Cardiac muscle cell (in vitro differentiated cells and primary cell): ENCODE data around the gene LRP8. TPM values are rescaled to one million over a fixed set of nuclear protein-coding genes. Genes with fewer than 3 reads are reported as not detected.

Experiments used
- DNase-seq, 2 donors: peaks; one replicate each; pipeline versions ENCODE4 v3.0.0 to v3.0.0-alpha.2; 2010 to 2017; ENCODE audit warnings: low read depth in 1 of 2, low spot score in 1 of 2
- H3K27ac ChIP-seq: fragments of 200-600 bp; sonication (generic); 2 replicates; pipeline ENCODE4 v1.5.1; 2016
- H3K27me3 ChIP-seq: fragments of 200-600 bp; sonication (generic); 2 replicates; pipeline ENCODE4 v1.6.0; 2016; ENCODE audit warnings: control low read depth
- H3K36me3 ChIP-seq: fragments of 200-600 bp; sonication (generic); 2 replicates; pipeline ENCODE4 v1.5.1; 2016; ENCODE audit warnings: control low read depth
- H3K4me1 ChIP-seq: fragments of 200-600 bp; sonication (generic); 2 replicates; pipeline ENCODE4 v1.8.1; 2017; ENCODE audit warnings: low read depth, mild to moderate bottlenecking, mixed run types
- H3K4me3 ChIP-seq: fragments of 200-600 bp; sonication (generic); 2 replicates; pipeline ENCODE4 v1.5.1; 2016; ENCODE audit warnings: mild to moderate bottlenecking
- H3K9me3 ChIP-seq: fragments of 200-600 bp; sonication (generic); 2 replicates; pipeline ENCODE4 v1.5.1; 2017; ENCODE audit warnings: low read depth, mild to moderate bottlenecking, control low read depth
- polyA plus RNA-seq: library from polyadenylated mRNA; unstranded; fragments of >200 nt; fragmentation: Nextera tagmentation; extraction: Ambion mirVana; gene quantifications from 2 replicates; pipeline ENCODE4 v1.2.1, GENCODE V29; 2016
- total RNA-seq: library from RNA; depleted of rRNA; stranded (reverse); fragments of >200 nt; gene quantifications from 2 replicates; pipeline ENCODE4 v1.2.3, GENCODE V29; 2016
- TF ChIP-seq, protein P1 (sequence below): IDR thresholded peaks from 2 replicates; pipeline ENCODE4 v1.5.1; 2012; ENCODE audit warnings: low read depth, mild to moderate bottlenecking, low read length

The LRP8 gene
- total and polyA plus RNA-seq, 2 experiments from 2014 or later: 5.4 to 9.7 TPM

DNA sequence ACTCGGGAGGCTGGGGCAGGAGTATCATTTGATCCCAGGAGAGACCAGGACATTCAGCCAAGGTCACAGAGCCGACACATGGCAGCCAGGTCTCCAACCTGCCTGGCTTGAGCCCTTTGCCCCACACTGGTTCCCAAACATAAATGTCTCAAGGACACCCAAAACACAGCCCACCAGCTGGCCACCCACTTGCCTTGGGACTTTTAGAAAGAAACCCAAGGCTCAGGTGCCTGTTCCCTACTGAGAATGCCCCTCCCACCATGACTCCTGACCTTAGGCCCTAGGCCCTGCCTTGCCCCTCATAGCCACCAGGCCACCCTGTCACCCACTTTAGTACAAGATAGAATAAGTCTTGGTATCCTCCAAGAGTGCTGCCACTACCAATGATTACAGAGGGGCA lies 41.9 kb upstream of the LRP8 start:
- H3K4me1 ChIP-seq: peaks cover 17% of the 10 kb centered on the region
- no peak for DNase-seq
- no peak overlapping the region for H3K27ac ChIP-seq
- TF ChIP-seq, protein P1, sequence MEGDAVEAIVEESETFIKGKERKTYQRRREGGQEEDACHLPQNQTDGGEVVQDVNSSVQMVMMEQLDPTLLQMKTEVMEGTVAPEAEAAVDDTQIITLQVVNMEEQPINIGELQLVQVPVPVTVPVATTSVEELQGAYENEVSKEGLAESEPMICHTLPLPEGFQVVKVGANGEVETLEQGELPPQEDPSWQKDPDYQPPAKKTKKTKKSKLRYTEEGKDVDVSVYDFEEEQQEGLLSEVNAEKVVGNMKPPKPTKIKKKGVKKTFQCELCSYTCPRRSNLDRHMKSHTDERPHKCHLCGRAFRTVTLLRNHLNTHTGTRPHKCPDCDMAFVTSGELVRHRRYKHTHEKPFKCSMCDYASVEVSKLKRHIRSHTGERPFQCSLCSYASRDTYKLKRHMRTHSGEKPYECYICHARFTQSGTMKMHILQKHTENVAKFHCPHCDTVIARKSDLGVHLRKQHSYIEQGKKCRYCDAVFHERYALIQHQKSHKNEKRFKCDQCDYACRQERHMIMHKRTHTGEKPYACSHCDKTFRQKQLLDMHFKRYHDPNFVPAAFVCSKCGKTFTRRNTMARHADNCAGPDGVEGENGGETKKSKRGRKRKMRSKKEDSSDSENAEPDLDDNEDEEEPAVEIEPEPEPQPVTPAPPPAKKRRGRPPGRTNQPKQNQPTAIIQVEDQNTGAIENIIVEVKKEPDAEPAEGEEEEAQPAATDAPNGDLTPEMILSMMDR: no peak
- H3K36me3 ChIP-seq: no peaks in the 10 kb centered on the region
- peaks cover 54% of the 10 kb centered on the region for H3K27me3 ChIP-seq
- no peak overlapping the region for H3K4me3 ChIP-seq
- H3K9me3 ChIP-seq: no peaks in the 10 kb centered on the region

DNA sequence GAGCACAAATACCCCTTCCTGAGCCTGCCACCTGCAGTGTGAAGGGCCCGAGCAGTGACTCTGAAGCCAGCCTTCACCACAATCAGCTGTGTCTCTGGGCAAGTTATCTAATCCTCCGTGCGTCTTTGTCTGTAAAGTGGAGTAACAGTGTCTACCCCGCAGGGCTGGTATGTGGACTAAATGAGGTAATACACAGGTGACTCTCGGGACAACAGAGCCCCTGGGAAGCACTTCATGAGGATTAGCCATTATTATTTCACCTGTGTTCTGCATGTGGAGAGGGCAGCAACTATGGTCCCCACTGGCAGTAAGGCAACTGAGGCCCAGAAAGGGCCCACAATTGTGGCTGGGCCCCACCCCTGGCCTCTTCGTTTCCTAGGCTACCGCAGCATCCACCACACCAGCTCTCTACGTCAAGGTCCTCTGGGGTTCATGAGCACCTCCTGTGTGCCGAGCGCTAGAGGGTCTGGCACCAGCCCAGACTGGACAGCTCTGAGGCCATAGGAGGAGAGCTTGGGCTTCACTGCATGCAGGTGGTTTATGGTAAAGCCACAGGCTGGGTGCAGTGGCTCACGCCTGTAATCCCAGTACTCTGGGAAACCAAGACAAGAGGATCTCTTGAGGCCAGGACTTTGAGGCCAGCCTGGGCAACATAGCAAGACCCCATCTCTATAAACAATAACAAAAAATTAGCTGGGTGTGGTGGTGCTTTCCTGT lies 41.3 kb upstream of the LRP8 start:
- TF ChIP-seq, protein P1: no peak
- H3K27me3 ChIP-seq: peaks cover 56% of the 10 kb centered on the region
- no peak overlapping the region for H3K27ac ChIP-seq
- H3K4me3 ChIP-seq: no peak overlapping the region
- H3K9me3 ChIP-seq: no peaks in the 10 kb centered on the region
- H3K4me1 ChIP-seq: peaks cover 17% of the 10 kb centered on the region
- H3K36me3 ChIP-seq: no peaks in the 10 kb centered on the region
- DNase-seq: no peak

DNA sequence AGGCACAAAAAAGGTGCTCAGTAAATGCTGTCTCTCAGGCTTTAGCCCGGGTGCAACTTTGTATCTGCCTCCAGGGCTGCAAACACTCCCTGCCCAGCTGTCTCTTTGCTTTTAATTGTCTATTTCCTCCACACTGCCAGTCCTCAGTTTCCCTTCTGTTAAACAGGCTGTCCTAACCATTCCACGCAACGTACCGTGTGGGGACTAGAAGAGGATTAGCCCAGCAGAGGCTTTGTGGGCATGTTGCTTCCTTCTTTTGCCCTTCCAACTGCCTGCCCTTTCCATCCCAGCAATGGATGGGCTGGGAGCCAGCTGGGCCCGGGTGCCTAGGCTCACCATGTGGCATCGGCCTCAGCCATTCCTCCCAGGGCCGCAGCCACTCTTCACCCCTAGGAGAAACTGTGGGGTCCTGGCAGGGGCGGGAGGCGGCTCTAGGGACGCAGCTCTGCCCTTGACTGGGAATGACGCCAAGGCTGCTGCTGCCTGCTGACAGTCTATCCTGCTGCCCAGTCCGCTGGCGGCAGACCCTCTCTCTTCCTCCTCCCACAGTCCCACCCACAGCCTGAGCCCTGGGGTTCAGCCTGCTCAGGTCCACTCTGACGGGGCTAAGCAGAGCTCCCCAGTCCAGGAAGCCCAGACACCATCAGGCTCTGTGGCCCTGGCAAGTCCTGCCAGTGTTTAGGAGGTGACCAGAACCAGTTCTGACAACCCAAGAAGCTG lies 40.6 kb upstream of the LRP8 start:
- H3K27ac ChIP-seq: no peak overlapping the region
- no peaks in the 10 kb centered on the region for H3K36me3 ChIP-seq
- no peaks in the 10 kb centered on the region for H3K9me3 ChIP-seq
- peaks cover 58% of the 10 kb centered on the region for H3K27me3 ChIP-seq
- peaks cover 17% of the 10 kb centered on the region for H3K4me1 ChIP-seq
- DNase-seq: no peak
- TF ChIP-seq, protein P1: no peak
- H3K4me3 ChIP-seq: no peak overlapping the region

DNA sequence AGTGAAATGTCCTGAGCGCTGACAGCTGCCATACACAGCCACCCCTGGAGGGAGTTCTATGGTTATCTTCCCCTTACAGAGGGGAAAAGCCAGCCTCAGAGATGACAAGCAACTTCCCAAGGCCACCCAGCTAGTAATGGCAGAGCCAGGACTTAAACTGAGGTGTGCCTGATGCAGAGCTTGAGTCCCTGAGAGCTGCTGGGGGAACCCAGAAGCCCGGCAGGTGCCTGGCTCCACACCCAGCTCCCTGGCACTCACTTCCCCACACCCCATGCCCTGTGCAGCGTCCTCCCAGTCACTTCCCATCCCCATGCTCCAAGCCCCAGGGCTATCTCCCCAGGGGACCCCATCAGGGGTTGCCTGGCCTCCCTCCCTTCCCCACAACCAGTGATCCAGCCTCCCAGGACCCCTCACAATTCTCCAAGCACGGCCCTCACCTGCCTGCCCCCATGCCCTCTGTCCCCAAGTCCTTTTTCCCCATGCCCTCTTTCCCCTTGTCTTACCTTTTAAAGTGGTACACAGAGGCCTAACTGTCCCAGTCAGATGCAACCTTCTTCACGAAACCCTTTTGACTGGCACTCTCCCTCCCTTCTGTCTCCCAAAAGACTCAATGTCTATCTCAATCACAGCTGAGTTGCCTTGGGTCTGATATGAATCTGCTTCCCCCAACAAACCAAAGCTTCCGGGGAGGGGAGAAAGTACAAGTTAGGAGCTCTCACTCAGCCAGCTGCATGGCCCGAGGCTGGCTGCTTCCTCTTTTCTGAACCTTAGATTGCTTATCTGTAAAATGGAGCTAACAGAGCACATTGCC lies 39.8 kb upstream of the LRP8 start:
- TF ChIP-seq, protein P1: no peak
- peaks cover 61% of the 10 kb centered on the region for H3K27me3 ChIP-seq
- H3K4me3 ChIP-seq: no peak overlapping the region
- H3K4me1 ChIP-seq: peaks cover 17% of the 10 kb centered on the region
- H3K36me3 ChIP-seq: no peaks in the 10 kb centered on the region
- H3K27ac ChIP-seq: no peak overlapping the region
- peak in 1 of 2 donors; percentile 80 for DNase-seq
- no peaks in the 10 kb centered on the region for H3K9me3 ChIP-seq

DNA sequence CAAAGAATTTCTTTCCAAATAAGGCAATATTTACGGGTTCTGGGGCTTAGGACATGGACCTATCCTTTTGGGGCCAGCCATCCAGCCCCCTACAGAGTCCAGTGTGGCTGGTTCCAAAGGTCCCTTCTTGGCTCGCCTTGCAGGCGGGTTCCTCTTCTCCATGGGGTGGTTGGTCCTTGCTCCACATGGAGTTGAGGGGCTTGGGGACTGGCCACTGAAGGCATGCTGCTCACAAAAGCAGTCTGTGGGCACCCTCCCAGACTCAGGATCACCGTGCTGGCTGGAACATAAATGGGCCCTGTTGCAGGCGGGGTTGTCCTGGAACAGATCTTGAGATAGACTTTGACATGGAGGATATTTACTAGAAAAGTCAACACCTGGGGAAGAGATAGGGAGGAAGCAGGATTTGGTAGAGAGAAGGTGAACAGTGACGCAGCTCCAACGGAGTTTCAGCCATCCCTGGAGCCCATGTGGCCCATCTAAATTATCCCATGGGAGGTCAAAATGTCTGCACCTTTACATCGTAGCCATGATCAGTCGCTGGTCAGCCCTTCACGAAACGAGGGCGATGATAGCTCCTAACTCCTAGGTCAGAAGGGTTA lies 39.1 kb upstream of the LRP8 start:
- Histone ChIP-seq H3K27me3 (peaks cover 63% of the 10 kb centered on the region), H3K27ac (no peak overlapping the region), H3K36me3 (no peaks in the 10 kb centered on the region), H3K9me3 (no peaks in the 10 kb centered on the region), H3K4me1 (peaks cover 17% of the 10 kb centered on the region), H3K4me3 (no peak overlapping the region)
- DNase-seq: no peak
- TF ChIP-seq, protein P1: no peak
